Cerebellar cortex (tissue), 1 donor: Measurements from ENCODE around the gene STAT5B.
"Not testable (repeated sequence)": the region's sequence is repeated elsewhere in the genome, so short reads cannot be mapped to it uniquely, and the experiment has no call there.

Experiments
- DNase-seq: peaks from one replicate; pipeline ENCODE4 v3.0.0-alpha.2; 2015; ENCODE audit warnings: low spot score

STAT5B gene

GRCh38 chr17:42266918-42267766 is 9.0 kb downstream of the STAT5B start:
- no peak for DNase-seq

GRCh38 chr17:42266462-42266861 is 9.7 kb downstream of the STAT5B start:
- no peak for DNase-seq

GRCh38 chr17:42264366-42264765 is 11.8 kb downstream of the STAT5B start:
- DNase-seq, result not testable (repeated sequence)

- no peak for DNase-seq
These were observed 15.9 kb downstream of the STAT5B start for GRCh38 chr17:42260318-42260717.

- no peak for DNase-seq
These were observed 20.7 kb downstream of the STAT5B start for GRCh38 chr17:42255445-42255844.

GRCh38 chr17:42253578-42253977 is 22.6 kb downstream of the STAT5B start:
- no peak for DNase-seq

- peak; percentile 88 for DNase-seq
These were observed 23.3 kb downstream of the STAT5B start for GRCh38 chr17:42252597-42253550.

GRCh38 chr17:42251115-42251514 is 25.1 kb downstream of the STAT5B start:
- peak; percentile 27 for DNase-seq

- no peak for DNase-seq
These were observed 26.3 kb downstream of the STAT5B start for GRCh38 chr17:42249681-42250446.

GRCh38 chr17:42248351-42249179 is 27.6 kb downstream of the STAT5B start:
- peak; percentile 99 for DNase-seq

GRCh38 chr17:42247734-42248133 is 28.5 kb downstream of the STAT5B start:
- DNase-seq, result no peak

- no peak for DNase-seq
These were observed 29.7 kb downstream of the STAT5B start for GRCh38 chr17:42246515-42246914.

GRCh38 chr17:42245183-42245582 is 31.0 kb downstream of the STAT5B start:
- not testable (repeated sequence) for DNase-seq

- not testable (repeated sequence) for DNase-seq
These were observed 32.1 kb downstream of the STAT5B start for GRCh38 chr17:42244116-42244515.

GRCh38 chr17:42243493-42243982 is 32.7 kb downstream of the STAT5B start:
- DNase-seq, result no peak

GRCh38 chr17:42241871-42242270 is 34.3 kb downstream of the STAT5B start:
- DNase-seq, result peak; percentile 41

GRCh38 chr17:42240863-42241262 is 35.3 kb downstream of the STAT5B start:
- not testable (repeated sequence) for DNase-seq

- DNase-seq, result no peak
These were observed 36.0 kb downstream of the STAT5B start for GRCh38 chr17:42240201-42240600.

GRCh38 chr17:42239576-42239975 is 36.6 kb downstream of the STAT5B start:
- DNase-seq, result not testable (repeated sequence)

GRCh38 chr17:42236760-42237159 is 39.4 kb downstream of the STAT5B start:
- no peak for DNase-seq

- DNase-seq, result no peak
These were observed 42.2 kb downstream of the STAT5B start for GRCh38 chr17:42233994-42234393.
